SK-N-MC (cell line): ENCODE measurements around the gene PHACTR2.

ENCODE experiments used
- EZH2 ChIP-seq: fragments of 200-600 bp; sonication (generic); IDR thresholded peaks from one replicate; pipeline ENCODE4 v1.6.1; 2017; ENCODE audit warnings: antibody characterized with exemption
- FOXP2 ChIP-seq: optimal IDR thresholded peaks from 2 replicates; pipeline ENCODE3; 2011; ENCODE audit warnings: mild to moderate bottlenecking, moderate library complexity; ENCODE audit not compliant: insufficient read depth; ENCODE audit errors: extremely low read length, control extremely low read depth
- POLR2AphosphoS5 ChIP-seq: IDR thresholded peaks from 2 replicates; pipeline ENCODE4 v1.6.1; 2012; ENCODE audit warnings: mild to moderate bottlenecking, low read depth, low read length, borderline replicate concordance

- no peak for TF ChIP-seq POLR2AphosphoS5
- no peak for TF ChIP-seq EZH2
- TF ChIP-seq FOXP2: no peak
Observed at GRCh38 chr6:143863771-143864170, 186.0 kb downstream of the PHACTR2 start.
